Right forelimb (tissue), 1 donor: ENCODE data around the gene SUN3.
"Not testable (repeated sequence)": the region's sequence is repeated elsewhere in the genome, so short reads cannot be mapped to it uniquely, and the experiment has no call there.

Source experiments
- DNase-seq: peaks from one replicate; pipeline ENCODE4 v3.0.0-alpha.2; 2018

The SUN3 gene

DNA sequence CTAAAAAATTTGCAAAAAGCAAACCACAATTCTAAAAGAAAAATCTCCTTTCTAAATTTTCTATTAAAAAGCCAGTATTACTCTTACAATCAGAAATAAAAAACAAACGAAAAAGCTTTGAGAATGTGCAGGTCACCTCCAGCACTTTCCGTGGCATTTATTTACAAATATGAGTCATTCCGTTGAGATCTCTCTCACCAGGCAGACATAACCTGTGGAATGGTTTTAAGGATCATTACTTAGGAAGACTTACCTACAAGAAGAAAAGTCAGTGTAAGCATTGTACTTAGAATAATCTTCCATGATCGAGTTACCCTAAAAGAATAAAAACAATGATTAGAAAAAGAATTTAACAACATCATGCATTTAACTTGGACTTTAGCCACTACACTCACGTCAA is 3.3 kb downstream of the SUN3 start:
- no peak for DNase-seq

DNA sequence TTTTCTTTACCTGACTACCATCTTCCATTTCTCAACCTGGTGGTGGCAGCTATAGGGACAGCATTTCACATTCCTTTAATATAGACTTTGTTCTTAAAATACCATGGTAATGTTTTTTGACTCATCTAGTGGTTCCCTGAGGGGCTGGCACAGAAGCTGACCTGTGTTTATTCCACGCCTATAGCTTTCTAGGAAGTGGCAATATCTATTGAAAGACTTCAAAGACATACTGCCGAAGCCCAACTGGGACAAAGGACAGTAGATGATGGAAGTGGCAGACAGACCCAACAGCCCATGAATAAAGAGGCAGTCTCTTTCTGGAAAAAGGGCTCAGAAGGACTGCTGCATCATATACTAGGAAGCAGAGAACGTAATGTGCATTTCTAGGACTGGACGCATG is 11.2 kb downstream of the SUN3 start:
- no peak for DNase-seq

DNA sequence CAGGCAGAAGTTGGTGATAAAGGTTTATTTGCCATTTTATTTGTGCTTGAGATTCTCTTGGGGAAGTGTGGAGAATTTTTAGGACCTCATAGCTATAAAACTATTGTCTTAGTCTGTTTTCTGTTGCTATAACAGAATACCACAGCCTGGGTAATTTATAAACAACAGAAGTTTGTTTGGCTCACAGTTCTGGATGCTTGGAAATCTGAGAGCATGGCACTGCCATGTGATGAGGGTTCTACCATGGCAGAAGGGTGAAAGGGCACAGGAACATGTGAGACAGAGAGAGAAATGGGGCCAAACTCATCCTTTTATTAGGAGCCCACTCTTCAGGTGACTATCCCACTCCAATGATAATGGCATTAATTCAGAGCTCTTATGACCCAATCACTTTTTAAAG is 12.3 kb downstream of the SUN3 start:
- no peak for DNase-seq

DNA sequence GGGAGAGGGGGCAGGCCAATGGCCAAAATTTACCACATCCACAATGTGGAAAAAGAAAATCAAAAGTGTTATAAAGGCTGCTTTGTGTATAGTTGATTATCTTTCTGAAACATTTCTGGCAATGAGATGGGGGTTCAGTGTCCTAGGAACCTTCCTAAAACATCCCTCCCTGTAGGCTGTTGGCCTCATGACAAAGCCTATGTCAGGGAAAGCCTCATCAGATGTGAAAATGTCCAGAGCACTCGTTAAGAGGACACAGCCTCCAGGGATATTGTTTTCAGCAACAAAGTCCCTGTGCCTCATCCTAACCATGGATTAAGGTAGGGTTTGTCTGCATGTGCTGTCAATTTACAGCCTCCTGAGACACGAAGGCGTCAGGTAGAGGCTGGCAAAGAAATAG is 17.0 kb downstream of the SUN3 start:
- no peak for DNase-seq

DNA sequence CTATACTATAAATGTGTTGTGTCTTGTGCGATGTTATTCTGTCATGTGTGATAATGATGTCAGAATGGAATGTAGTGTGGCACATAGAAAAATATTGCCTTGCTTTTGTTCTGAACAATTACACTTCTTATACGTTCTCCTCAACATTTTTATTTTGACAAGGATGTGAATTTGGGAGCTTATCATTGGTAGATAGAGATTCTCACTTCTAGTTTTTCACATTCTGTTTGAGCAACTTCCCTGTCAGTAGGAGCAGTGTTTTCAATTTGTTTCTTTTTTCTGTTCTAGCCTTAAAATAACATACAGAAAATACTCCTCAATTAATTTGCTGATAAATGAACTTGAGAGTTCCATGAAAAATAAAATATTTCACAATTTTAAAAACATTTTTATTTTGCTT is 17.6 kb downstream of the SUN3 start:
- DNase-seq, result no peak

DNA sequence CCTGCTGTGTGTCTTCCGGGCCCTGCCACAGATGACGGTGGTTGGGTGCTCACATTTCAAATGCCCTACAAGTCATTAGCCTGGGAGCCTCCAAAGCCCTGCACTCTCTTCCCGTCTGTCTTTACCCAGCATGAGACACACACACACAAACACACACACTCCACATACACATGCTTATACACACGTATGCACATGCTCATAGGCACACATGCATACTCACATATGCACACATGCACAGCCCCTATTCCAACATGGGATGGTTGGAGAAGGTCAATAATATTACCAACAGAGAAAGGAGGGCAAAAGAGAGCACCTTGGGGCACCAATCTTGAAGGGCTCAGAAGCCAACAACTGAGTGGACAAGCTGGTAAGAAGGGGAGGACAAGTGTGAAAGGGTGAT is 19.0 kb downstream of the SUN3 start:
- no peak for DNase-seq

DNA sequence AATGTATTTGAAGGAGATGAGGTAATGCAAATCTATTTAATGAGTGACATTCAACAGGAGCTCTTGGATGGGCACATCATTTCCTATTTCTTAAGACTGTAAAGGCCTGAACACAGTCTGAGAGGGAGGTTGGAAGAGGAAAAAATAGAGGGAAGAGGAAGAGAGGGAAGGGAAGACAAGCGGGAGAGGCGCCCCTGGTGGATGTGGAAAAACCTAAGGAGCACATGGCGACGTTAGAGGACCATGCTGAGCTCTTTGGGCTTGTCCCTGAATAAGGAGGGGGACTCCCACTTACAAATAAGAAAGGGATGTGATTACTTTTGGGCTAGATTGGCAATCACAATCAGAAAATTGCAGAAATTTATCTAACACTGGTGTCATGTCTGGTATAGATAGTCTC is 19.6 kb downstream of the SUN3 start:
- DNase-seq, result no peak

DNA sequence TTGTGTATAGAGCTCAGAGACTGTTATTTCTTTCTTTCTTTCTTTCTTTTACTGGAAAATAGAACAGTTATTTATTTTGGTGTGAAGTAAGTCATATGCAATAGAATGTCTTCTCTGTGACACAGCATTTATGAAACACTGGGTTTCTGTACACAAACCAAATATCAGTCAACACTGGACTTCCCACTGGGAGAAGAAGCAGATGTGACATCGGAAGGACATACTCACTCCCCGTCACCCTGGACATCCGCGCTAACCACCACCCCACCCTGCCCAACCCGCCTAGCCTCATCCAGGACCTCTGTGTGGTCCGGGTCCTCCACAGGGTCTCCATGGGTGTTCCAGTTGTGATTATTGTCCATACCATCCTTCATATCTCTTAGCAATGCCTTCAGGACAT is 22.0 kb downstream of the SUN3 start:
- DNase-seq, result no peak

DNA sequence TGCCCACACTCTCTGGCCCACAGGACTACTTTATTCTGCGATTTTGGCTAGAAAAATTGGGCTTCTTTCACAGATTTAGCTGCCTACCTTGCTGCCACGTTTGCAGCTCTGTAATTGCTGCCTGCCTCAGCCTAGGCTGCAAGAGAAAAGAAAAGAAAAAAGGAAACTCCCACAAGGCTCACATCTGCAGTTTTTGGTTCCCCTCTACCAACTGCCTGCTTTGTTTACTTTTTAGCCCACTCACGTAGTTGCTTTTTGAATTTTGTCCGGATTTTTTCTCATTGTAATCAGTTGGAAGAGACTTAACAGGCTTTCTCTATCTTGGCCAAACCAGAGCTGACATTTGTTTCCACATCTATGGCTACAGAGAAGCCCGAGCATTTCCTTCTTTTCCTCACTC is 24.3 kb downstream of the SUN3 start:
- no peak for DNase-seq

DNA sequence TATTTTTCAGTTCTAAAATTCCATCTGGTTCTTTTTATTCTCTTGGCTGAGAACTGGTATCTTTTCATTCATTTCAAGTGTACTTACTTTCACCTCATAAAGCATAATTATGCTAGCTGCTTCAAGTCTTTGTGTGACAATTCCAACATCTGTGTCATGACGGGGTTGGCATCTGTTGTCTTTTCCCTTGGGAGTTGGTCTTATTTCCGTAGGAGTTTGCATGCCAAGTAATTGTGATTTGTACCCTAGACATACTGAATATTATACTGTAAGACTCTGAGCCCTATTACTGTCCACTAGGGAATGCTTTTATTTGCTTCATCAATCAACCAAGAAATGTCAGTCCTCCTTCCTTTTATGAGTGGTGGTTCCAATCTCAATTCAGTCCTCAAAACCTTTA is 24.9 kb downstream of the SUN3 start:
- DNase-seq, result no peak

DNA sequence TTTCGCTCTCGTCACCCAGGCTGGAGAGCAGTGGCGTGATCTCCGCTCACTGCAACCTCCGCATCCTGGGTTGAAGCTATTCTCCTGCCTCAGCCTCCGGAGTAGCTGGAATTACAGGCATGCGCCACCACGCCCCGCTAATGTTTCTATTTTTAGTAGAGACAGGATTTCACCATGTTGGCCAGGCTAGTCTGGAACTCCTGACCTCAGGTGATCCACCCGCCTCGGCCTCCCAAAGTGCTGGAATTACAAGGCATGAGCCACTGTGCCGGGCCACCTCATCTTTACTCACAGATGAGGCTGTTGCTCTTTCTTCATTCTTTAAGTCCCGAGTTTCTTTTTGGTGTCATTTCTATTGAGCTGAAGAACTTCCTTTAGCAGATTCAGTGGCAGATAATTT is 28.7 kb downstream of the SUN3 start:
- not testable (repeated sequence) for DNase-seq

DNA sequence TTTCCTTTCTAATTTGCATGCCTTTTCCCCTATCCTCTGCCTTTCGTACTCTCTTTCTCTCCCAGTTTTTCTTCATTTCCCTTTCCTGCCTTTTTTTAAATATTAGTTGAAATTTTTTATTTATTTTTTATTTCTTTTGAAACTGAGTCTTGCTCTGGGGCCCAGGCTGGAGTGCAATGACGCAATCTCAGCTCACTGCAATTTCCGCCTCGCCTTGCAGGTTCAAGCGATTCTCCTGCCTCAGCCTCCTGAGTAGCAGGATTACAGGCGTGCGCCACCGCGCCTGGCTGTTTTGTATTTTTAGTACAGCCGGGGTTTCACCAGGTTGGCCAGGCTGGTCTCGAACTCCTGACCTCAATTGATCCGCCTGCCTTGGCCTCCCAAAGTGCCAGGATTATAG is 29.5 kb downstream of the SUN3 start:
- no peak for DNase-seq

DNA sequence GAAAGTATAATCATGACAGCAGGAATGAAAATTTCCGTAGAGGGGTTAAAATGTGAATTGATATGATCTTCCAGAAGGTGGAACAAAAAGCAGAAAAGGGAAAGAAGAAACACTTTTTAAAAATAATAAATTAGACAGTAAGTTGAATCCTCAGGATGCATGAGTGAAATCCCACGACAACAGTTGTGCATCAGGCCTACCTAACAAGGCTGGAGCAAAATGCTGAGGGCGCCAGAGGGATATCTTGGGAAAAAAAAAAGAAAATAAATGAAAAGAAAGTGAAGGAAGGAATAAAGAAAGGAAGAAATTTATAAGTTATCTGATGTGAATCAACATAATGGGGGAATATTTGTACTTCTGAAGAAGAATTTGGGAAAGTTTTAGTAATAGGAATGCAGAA is 36.5 kb downstream of the SUN3 start:
- no peak for DNase-seq

DNA sequence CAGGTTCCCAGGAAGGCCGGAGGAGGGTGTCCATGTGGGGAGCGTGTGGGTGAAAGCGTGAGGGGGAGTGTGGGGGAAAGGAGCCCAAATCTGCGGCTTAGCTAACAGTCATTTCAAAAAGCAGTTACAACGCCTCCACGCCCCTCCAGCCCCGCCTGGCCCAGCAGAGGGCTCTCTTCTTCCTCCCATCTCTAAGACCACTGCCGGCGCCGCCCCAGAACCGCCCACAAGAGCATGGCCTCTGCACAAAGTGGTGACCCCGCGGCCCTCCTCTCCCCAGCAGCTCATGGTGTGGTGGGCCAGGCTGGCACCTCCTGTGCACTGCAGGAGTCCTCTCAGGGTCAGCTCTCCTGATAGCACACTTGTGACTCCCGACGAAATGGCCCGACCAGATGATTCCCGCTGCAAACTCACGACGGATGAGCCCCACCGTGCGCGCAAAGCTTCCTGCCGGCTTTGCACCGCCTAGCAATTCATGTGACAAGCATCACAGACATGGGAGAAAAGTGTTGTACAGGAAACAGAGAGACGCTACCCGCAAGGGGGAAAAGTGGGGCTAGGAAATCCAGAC is 37.1 kb downstream of the SUN3 start:
- peak; percentile 89 for DNase-seq

DNA sequence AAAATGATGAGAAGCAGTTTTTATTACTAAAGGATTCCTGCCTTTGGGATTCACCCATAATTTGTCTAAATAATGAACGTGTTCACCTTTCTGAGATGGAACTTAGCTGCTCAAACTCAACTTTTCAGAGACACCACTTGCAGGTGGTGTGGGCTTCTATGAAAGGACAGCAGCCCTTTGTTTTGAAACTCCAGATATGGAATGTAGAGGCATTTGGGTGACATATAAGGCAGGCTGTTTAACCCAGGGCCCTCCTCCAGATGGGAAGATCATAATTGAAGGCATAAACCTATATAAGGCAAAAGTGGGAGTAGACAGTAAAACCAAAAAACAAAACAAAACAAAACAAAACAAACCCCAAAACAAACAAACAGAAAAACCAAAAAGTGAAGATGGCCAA is 37.6 kb downstream of the SUN3 start:
- DNase-seq, result no peak

DNA sequence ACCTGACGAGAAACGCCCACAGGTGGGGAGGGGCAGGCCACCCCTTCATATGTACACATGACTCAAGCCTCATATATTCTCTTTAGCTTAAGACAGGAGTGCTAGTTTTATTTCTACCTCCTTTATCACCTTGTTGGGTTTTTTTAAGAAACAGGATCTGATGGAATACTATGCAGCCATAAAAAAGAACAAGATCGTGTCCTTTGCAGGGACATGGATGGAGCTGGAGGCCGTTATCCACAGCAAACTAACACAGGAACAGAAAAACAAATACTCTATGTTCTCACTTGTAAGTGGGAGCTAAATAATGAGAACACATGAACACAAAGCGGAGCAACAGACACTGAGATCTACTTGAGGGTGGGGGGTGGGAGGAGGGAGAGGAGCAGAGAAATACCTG is 38.3 kb downstream of the SUN3 start:
- DNase-seq, result no peak

DNA sequence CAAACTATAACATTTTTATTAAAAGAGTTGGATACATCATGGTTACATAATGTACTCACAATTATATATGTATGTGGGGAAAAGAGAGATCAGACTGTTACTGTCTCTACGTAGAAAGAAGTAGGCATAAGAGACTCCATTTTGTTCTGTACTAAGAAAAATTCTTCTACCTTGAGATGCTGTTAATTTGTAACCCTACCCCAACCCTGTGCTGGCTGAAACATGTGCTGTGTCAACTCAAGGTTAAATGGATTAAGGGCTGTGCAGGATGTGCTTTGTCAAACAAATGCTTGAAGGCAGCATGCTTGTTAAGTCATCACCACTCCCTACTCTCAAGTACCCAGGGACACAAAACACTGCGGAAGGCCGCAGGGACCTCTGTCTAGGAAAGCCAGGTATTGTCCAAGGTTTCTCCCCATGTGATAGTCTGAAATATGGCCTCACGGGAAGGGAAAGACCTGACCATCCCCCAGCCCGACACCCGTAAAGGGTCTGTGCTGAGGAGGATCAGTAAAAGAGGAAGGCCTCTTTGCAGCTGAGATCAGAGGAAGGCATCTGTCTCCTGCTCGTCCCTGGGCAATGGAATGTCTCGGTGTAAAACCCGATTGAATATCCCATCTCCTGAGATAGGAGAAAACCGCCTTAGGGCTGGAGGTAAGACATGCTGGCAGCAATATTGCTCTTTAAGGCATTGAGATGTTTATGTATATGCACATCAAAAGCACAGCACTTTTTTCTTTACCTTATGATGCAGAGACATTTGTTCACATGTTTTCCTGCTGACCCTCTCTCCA is 39.1 kb downstream of the SUN3 start:
- DNase-seq, result not testable (repeated sequence)

DNA sequence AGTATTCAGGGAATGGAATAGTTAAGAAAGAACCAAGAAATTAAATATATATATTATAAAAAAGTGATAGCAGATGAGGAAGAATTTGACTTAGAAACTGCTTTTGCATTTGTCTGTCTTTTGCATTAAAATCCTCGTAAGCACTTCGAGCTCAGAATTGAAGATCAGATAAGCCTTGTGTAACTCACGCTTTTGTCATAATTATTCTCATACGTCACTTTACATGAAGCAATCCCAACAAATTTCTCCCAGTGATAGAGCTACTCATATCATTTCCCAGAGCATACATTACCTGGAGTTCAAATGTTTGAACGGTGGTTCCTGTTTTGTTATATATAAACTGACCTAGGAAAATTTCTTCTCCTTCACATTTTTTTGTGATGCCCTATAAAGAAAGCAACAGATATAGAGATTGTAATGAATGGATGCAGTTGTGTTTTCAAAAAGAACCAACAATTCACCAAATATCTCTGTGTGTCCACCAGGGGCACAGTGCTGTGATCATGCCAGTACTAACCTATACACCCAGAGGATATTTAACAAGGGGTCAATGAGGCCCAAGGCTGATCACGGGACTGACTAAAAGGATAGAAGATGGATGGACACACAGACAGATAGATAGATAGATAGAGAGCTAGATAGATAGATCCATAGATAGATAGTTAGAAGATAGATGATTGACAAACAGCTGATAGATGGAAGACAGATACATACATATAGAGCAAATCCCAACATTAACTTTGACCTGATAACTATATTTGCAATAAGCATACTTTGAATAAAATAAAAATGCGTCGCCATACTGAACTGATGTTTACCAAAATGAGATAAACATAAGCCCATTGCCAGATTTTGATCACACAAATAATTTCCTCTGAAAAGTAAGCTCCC is 40.2 kb downstream of the SUN3 start:
- DNase-seq, result no peak

DNA sequence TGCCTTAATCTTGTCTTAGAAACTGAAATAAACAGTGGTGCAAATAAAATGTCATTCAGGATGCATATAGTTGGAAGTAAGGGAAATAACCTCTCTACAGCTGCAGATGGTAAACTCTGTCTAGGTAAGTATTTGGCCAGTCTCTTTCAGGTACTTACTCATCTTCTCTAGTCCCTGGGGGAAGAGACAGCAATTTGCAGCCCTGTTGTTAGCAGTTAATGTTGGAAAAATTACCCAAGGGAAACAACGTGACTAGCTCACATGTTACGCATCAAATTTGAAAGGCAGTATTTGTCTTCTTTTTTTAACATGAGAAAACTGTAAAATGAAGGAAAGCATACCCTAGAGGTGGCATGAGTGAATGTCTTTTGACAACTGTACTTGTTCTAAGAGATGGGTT is 46.3 kb downstream of the SUN3 start:
- no peak for DNase-seq

DNA sequence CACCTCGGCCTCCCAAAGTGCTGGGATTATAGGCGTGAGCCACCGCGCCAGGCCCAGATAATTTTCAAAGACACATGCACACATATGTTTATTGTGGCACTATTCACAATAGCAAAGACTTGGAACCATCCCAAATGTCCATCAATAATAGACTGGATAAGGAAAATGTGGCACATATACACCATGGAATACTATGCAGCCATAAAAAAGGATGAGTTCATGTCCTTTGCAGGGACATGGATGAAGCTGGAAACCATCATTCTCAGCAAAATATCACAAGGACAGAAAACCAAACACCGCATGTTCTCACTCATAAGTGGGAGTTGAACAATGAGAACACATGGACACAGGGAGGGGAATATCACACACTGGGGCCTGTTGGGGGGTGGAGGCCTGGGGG is 48.3 kb downstream of the SUN3 start:
- DNase-seq, result not testable (repeated sequence)

DNA sequence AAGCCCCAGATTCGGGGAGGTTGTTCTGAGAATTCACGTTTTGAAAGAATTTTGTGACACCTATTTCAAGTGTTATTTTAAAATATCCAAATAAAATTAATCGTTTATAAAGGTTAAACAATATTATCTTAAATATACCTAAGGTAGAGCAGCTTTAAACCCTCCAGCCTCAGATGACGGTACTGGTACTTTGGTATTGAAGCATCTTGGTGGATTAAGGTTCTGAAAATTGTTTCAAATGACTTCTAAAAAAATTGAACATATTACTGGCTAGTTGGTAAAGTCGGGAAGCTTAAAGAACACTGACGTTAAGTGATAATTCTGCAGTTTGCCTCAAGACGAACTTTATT is 49.1 kb downstream of the SUN3 start:
- no peak for DNase-seq

DNA sequence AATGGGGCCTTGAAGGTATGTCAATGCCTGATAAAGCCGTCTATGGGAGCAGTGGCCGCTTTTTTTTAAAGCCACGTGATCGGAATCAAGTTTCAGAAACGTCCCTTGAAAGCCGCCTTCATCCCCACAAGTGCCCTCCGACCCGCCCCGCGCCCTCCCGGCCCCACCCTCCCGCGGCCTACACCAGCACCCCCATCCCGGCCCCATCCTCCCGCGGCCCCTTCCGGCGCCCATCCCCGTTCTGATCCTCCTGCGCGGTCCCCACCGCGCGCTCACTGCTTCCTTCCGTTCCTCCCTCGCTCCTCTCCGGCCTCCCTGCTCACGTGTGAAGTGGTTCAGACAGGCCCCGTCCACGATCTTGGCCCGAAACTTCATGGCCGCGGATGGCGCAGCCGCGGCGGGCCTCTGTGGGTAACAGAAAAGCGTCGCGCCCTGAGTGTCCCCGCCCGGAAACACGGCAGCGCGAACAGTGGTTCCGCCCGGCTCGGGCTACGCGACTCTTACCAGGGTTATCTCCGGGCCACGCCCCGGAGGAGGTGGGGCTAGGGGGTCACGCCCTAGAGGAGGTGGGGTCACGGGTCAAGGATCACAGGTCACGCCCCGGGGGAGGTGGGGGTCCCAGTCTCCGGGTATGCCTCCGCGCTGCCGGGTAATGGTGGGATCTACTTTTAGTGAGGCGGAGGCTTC is 49.6 kb downstream of the SUN3 start, which contains the start of gene HUS1:
HUS1 (minus strand) TSS at position 471 of the 687 bp plus-strand sequence; CDS start at position 375, 96 bp downstream.
- peak; percentile 92 for DNase-seq

DNA sequence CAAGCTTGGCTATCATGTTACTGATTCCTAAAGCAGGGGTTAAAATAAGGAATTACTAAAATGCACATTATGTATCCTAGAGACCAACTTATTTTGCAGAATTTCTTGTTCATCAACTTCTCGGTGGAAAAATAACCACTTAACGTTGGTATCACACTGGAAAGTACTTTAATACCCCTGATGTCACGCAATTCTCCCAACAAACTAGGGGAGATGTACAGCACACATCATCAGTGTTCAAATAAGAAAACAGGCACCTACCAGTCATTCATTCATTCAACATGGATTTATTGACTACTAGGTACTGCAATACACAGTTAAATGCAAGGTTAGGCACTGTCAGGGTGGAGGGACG is 50.1 kb downstream of the SUN3 start:
- no peak for DNase-seq
